NOMO-1 treated with DMSO at 0.1 percent for 48 hours (cell line): ENCODE results near the gene GTSF1L.

Experiments used
- DNase-seq: peaks from one replicate; lab custom pipeline; 2025; ENCODE audit not compliant: unreplicated experiment; lab: John Stamatoyannopoulos, UW

Gene GTSF1L

GRCh38 chr20:43746344-43747137, 19.7 kb upstream of the GTSF1L start:
- DNase-seq, result peak; percentile 50

- DNase-seq, result peak; percentile 85
These were observed 18.3 kb upstream of the GTSF1L start for GRCh38 chr20:43744966-43745730.

DNA sequence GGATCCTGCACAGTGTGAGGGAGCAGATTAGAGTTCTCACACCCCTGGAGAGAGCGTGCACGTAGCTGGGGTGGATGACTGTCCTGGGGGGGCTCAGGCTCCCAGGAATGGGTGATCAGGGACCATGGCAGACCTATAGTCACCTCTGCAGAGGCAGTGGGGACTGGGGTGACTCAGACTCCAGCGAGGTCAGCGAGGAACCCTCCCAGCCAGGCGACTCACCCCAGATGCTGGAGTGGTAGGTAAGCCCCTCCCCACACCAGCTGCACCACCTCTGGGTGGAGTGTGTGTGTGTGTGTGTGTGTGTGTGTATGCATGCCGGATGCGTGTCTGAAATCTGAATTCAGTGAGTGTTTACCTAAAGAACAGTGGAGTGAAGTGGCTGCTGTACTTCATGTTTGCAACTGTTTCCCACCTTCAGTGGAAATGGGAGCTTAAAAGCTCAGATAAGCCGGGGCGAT, 17.4 kb upstream of the GTSF1L start:
- no peak for DNase-seq

DNA sequence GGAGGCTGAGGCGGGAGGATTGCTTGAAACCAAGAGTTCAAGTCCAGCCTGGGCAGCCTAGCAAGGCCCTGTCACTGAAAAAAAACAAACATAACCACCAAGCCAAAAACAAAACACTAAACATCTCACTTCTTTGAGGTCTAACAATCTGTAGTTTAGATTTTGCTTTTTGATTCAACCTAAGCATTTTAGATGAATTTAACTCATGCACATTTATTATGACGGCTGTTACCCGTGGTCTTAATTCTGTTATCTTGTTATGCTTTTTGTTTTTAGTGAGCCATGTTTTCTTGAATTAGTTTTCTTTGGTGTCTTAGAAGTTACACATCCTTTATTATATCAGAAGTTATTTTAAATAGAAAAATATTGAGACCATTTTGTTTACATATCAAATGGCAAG, 13.8 kb upstream of the GTSF1L start:
- DNase-seq, result no peak

- no peak for DNase-seq
These were observed 12.4 kb upstream of the GTSF1L start for GRCh38 chr20:43739148-43739749.

DNA sequence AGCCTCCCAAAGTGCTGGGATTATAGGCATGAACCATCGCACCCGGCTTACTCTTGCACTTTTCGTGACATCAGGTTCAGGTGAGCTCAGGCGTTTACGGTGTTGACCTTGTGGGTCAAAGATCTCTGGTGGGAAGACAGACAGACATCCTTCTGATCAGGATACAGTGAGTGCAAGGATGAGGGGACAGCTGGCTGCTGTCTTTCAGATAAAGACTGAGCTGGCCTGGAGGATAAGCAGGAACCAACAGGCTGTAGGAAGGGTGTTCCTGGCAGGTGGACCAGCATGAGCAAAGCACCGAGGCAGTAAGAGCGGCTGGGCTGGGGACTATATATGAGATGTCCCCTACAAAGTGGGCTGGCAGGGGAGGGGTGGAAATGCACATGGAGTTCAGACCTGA, 11.1 kb upstream of the GTSF1L start:
- no peak for DNase-seq

DNA sequence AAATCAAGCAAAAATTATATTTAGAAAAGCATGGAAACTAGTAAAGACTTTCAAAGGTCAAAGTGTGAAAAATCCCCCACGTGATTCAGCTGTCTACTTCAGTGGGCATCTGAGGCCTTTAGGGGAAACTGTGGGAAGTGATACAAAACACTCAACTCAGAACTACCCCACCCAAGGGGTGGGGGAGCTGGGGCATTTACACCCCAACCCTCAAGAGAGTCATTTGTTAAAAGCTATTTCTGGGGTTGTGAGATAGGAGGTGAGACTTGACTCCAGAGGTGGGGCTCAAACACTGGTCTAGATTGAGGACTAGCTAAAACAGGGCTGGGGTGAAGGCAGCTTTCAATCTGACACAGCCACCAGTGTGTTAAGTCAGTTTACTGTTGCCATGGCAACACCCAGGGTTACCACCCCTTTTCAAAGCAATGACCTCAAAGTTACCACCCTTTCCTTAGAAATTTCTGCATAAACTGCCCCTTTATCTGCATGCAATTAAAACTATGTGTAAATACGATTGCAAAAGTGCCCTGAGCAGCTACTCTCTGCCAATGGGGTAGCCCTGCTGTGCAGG, 9.9 kb upstream of the GTSF1L start:
- DNase-seq, result peak; percentile 24

GRCh38 chr20:43731927-43732326, 5.1 kb upstream of the GTSF1L start:
- DNase-seq, result no peak

DNA sequence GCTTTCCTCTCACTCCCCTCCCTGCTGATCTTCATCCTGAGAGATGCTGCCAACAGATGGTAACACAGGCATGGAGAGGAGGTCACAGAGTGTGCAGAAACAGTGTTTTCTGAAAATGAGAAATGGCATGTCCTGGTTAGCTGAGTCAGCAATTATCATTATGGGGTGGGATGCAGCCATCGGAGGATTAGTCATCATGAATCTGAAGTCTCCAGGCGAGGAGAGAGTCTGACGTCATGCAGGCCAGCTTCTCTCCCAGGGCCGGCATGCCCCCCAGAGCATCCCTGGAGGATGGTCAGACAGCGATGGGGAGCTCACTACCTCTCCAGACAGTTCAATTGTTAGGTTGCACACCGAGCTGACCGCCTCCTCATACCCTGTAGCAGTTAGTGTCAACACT, 4.7 kb upstream of the GTSF1L start:
- DNase-seq, result no peak

GRCh38 chr20:43728686-43729255, 2.0 kb upstream of the GTSF1L start:
- no peak for DNase-seq

GRCh38 chr20:43727980-43728590, 1.3 kb upstream of the GTSF1L start:
- no peak for DNase-seq

- no peak for DNase-seq
These were observed 469 bp downstream of the GTSF1L start for GRCh38 chr20:43726333-43726732.

- DNase-seq, result no peak
These were observed 1.1 kb downstream of the GTSF1L start for GRCh38 chr20:43725666-43726065.

DNA sequence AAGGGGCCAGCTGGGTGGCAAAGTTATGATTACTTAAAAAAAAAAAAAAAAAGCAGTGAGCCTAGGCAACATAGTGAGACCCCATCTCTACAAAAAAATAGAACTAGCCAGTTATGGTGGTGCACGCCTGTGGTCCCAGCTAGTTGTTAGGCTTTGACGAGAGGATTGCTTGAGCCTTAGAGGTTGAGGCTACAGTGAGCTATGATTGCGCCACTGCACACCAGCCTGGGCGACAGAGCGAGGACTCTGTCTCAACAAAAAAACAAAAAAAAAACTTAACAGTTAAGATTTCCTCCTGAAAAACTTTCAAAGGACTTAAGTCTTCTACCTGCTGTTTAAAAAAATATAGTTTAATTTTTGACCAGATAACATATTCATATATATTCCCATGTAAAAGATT, 2.4 kb downstream of the GTSF1L start:
- peak; percentile 38 for DNase-seq

GRCh38 chr20:43723735-43724134, 3.1 kb downstream of the GTSF1L start:
- no peak for DNase-seq

- DNase-seq, result no peak
These were observed 3.6 kb downstream of the GTSF1L start for GRCh38 chr20:43723186-43723585.

GRCh38 chr20:43722153-43722505, 4.7 kb downstream of the GTSF1L start:
- no peak for DNase-seq

GRCh38 chr20:43721429-43722152, 5.2 kb downstream of the GTSF1L start:
- no peak for DNase-seq

- no peak for DNase-seq
These were observed 5.7 kb downstream of the GTSF1L start for GRCh38 chr20:43721097-43721428.

GRCh38 chr20:43720007-43720406, 6.8 kb downstream of the GTSF1L start:
- no peak for DNase-seq
